HL-60 (cell line): ENCODE data around the gene DNAH10.

Experiments
- DNase-seq, 2 experiments: peaks; one replicate each; pipeline ENCODE4 v3.0.0-alpha.2; 2010 to 2020; ENCODE audit warnings: low read depth in 1 of 2, low spot score in 1 of 2
- H3K27ac ChIP-seq: fragments of 250-450 bp; sonication (Bioruptor Pico); replicated peaks from 2 replicates; pipeline ENCODE4 v1.5.1; 2020; ENCODE audit warnings: mild to moderate bottlenecking, moderate library complexity
- H3K27me3 ChIP-seq: fragments of 250-450 bp; sonication (Bioruptor Pico); 2 replicates; pipeline ENCODE4 v1.5.1; 2021; ENCODE audit warnings: mild to moderate bottlenecking, moderate library complexity; ENCODE audit not compliant: insufficient read depth, poor library complexity, severe bottlenecking
- H3K4me3 ChIP-seq: replicated peaks from 2 replicates; pipeline ENCODE4 v1.5.1; 2011; ENCODE audit warnings: mild to moderate bottlenecking, control low read depth, low read length; ENCODE audit not compliant: insufficient read depth
- CTCF ChIP-seq: IDR thresholded peaks from one replicate; pipeline ENCODE4 v1.5.1; 2011; ENCODE audit warnings: low read length, control low read depth, inconsistent platforms; ENCODE audit not compliant: insufficient read depth
- GABPA ChIP-seq: IDR thresholded peaks from 2 replicates; pipeline ENCODE4 v1.6.1; 2012; ENCODE audit warnings: low read depth
- POLR2AphosphoS5 ChIP-seq: IDR thresholded peaks from 2 replicates; pipeline ENCODE4 v1.6.1; 2012; ENCODE audit warnings: low read depth
- REST ChIP-seq: IDR thresholded peaks from 2 replicates; pipeline ENCODE4 v1.6.1; 2012; ENCODE audit warnings: low read depth; ENCODE audit not compliant: insufficient replicate concordance
- SPI1 ChIP-seq: IDR thresholded peaks from 2 replicates; pipeline ENCODE4 v1.6.1; 2012; ENCODE audit warnings: low read depth, mild to moderate bottlenecking, borderline replicate concordance

Gene DNAH10

GRCh38 chr12:123762715-123763052 lies 583 bp downstream of the DNAH10 start:
- TF ChIP-seq SPI1 (no peak), CTCF (no peak), GABPA (no peak), REST (no peak), POLR2AphosphoS5 (no peak)
- Histone ChIP-seq H3K27me3 (no peaks in the 10 kb centered on the region), H3K27ac (no peak overlapping the region), H3K4me3 (no peak overlapping the region)
- no peak for DNase-seq

GRCh38 chr12:123763093-123763492 lies 992 bp downstream of the DNAH10 start:
- Histone ChIP-seq H3K27ac (no peak overlapping the region), H3K4me3 (no peak overlapping the region), H3K27me3 (no peaks in the 10 kb centered on the region)
- no peak for DNase-seq
- TF ChIP-seq POLR2AphosphoS5 = no peak
- no peak for TF ChIP-seq CTCF
- no peak for TF ChIP-seq SPI1
- TF ChIP-seq REST = no peak
- no peak for TF ChIP-seq GABPA

GRCh38 chr12:123764109-123764508 lies 2.0 kb downstream of the DNAH10 start:
- no peak overlapping the region for H3K4me3 ChIP-seq
- H3K27ac ChIP-seq = no peak overlapping the region
- DNase-seq = no peak
- H3K27me3 ChIP-seq = no peaks in the 10 kb centered on the region
- TF ChIP-seq SPI1 = no peak
- TF ChIP-seq REST = no peak
- no peak for TF ChIP-seq GABPA
- TF ChIP-seq POLR2AphosphoS5 = no peak
- no peak for TF ChIP-seq CTCF
